GM13977 (cell line): ENCODE results near the gene NPTX1.

Source experiments
- DNase-seq: peaks from one replicate; pipeline ENCODE4 v3.0.0; 2012; ENCODE audit warnings: low spot score
- CTCF ChIP-seq: IDR thresholded peaks from 2 replicates; pipeline ENCODE4 v1.5.1; 2012; ENCODE audit warnings: mild to moderate bottlenecking, control low read depth; ENCODE audit not compliant: insufficient read depth; ENCODE audit errors: extremely low read depth, missing control alignments
- in situ Hi-C: fragments of 300-500 bp; cut with MboI; formaldehyde crosslinking; loops from one replicate; pipeline ENCODE4 v1.12.0; 2022; ENCODE audit warnings: low sequenced_read_pairs, low pct_unique_long_range_greater_than_20kb, mixed read lengths, inconsistent platforms; ENCODE audit not compliant: unreplicated experiment

Gene NPTX1

GRCh38 chr17:80518392-80518791 is 42.0 kb upstream of the NPTX1 start:
- no peak for TF ChIP-seq CTCF
- DNase-seq, result no peak
- in situ Hi-C loops, result no loop called here

GRCh38 chr17:80517641-80518040 is 41.2 kb upstream of the NPTX1 start:
- TF ChIP-seq CTCF, result no peak
- in situ Hi-C loops, result no loop called here

GRCh38 chr17:80516171-80516932 is 39.9 kb upstream of the NPTX1 start:
- TF ChIP-seq CTCF, result no peak
- in situ Hi-C loops, result no loop called here
- no peak for DNase-seq

More at GRCh38 chr17:80517641-80518040, 41.2 kb upstream of the NPTX1 start:
- DNase-seq, result no peak

- no peak for TF ChIP-seq CTCF
- in situ Hi-C loops, result no loop called here
- no peak for DNase-seq
These were observed 37.5 kb upstream of the NPTX1 start for GRCh38 chr17:80513892-80514291.

- in situ Hi-C loops, result no loop called here
- no peak for DNase-seq
- no peak for TF ChIP-seq CTCF
These were observed 36.8 kb upstream of the NPTX1 start for GRCh38 chr17:80513201-80513600.

- in situ Hi-C loops, result no loop called here
- no peak for TF ChIP-seq CTCF
- no peak for DNase-seq
These were observed 35.8 kb upstream of the NPTX1 start for GRCh38 chr17:80512233-80512632.
